Measurements from ENCODE around the gene KLRG1. TPM values are rescaled to one million over a fixed set of nuclear protein-coding genes. Genes with fewer than 3 reads are reported as not detected.

The KLRG1 gene
- total RNA-seq, 1 donor from 2014 or later = 0.17 TPM

DNA sequence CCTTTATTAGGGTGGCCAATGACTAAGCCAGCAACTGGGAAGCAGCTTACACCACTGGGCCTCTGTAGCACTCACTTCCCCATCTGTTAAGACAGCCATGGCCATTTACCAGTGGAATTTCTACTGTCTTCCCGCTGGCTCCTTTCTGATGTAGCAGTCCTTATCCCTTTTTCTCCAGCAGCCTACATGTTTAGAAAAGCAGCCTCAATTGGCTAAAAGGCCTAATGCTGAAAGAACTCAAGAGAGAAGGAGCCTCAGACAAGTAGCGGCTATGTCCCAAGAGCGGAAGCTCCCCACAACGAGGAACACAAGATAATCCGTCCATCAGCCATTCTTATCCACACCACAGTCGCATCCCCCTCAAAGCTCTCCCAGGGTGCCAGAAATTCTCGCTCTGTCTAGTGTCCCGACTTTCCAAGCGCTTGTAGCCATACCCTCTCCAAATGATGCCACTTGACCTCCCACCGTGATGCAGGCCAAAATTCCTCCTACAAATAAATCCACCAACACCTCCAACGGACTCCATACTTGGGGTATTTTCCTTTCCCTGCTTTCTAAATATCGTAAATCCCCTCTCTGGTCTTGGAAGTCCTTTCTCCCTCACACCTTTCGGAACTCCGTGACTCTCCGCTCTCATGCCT, 40.5 kb upstream of the KLRG1 start:
- TF ChIP-seq, protein P1, sequence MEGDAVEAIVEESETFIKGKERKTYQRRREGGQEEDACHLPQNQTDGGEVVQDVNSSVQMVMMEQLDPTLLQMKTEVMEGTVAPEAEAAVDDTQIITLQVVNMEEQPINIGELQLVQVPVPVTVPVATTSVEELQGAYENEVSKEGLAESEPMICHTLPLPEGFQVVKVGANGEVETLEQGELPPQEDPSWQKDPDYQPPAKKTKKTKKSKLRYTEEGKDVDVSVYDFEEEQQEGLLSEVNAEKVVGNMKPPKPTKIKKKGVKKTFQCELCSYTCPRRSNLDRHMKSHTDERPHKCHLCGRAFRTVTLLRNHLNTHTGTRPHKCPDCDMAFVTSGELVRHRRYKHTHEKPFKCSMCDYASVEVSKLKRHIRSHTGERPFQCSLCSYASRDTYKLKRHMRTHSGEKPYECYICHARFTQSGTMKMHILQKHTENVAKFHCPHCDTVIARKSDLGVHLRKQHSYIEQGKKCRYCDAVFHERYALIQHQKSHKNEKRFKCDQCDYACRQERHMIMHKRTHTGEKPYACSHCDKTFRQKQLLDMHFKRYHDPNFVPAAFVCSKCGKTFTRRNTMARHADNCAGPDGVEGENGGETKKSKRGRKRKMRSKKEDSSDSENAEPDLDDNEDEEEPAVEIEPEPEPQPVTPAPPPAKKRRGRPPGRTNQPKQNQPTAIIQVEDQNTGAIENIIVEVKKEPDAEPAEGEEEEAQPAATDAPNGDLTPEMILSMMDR (IDR thresholded peaks at IDR 0.05) = no peak
- Mint-ChIP-seq H3K9me3 (ENCODE audit: low read depth) (no peaks in the 10 kb centered on the region), H3K27ac (ENCODE audit: unreplicated experiment) (peak overlapping the region; percentile 98), H3K4me1 (ENCODE audit: low read depth) (peaks cover 30% of the 10 kb centered on the region), H3K36me3 (ENCODE audit: low read depth) (peaks cover 6% of the 10 kb centered on the region), H3K4me3 (ENCODE audit: unreplicated experiment) (peak overlapping the region; percentile 99), H3K27me3 (ENCODE audit: low read depth) (no peaks in the 10 kb centered on the region)
- DNase-seq (ENCODE audit: low spot score) = no peak

DNA sequence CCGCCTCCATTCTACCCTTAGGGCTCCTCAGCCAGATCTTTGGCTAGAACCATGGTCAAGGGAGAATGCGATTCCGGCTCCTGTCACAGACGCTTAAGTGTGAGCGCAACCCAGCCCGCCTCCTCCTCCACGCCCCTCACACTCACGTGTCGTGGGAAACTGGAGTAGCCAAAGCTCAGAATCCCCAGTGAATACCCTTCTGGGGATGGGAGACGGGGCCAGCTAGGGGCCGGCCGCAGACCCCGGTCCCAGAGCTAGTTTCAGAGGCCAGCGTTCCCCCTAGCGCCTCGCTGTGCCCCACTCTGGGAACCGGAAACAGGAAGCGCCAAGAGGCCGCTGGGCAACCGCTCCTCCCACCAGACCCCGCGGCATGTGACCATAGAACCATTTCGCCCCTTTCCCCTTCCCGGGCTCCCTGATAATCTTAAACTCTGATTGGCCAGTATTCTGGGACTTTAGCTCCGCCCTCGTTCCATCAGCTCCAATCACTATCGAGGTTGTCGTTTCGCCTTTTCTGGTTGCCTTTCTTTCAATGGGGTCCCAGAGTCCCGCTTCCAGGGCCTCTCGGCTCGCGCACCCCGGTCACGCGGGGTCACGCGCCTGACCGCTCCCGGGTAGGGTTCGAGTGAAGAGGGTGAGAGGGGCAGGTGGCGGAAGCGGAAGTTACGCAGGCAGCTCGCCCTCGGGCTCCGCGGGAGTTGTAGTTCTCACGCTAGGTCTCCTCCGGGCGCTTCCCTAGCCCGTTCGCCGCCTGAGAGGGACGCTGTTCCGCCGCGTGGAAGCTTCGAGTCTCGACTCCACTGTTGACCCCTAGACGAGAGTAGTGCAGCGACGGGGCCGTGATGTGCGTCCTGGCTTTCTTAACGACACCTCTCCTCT, 39.8 kb upstream of the KLRG1 start, which contains the start of gene M6PR:
Gene M6PR, minus strand, starts transcription at position 304 of the 879 bp plus-strand sequence. CDS start 3,241 bp downstream, outside the sequence.
- TF ChIP-seq, protein P1 (IDR thresholded peaks at IDR 0.05) = peak; percentile 76
- Mint-ChIP-seq H3K9me3 (ENCODE audit: low read depth) (no peaks in the 10 kb centered on the region), H3K27ac (ENCODE audit: unreplicated experiment) (peak within 1 kb of the TSS; percentile 98), H3K27me3 (ENCODE audit: low read depth) (no peaks in the 10 kb centered on the region), H3K4me1 (ENCODE audit: low read depth) (peaks cover 30% of the 10 kb centered on the region), H3K4me3 (ENCODE audit: unreplicated experiment) (peak within 1 kb of the TSS; percentile 99), H3K36me3 (ENCODE audit: low read depth) (peaks cover 6% of the 10 kb centered on the region)
- DNase-seq (ENCODE audit: low spot score) = peak; percentile 96

DNA sequence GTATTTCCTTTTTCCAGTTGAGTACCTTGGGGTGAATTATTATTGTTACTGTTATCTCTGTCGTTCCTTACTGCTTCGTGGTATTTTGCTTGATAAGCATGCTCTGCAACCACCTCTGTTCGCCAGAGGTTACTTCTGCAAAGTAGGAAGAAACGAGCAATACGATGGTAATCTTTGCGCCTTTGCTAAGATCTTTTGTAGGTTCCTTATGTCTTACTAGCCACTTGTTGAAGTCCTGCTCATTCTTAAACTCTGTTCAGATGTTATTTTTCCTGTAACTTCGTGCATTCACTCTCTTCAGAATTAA, 39.2 kb upstream of the KLRG1 start:
- H3K27me3 Mint-ChIP-seq (ENCODE audit: low read depth) = no peaks in the 10 kb centered on the region
- TF ChIP-seq, protein P1 (IDR thresholded peaks at IDR 0.05) = peak; percentile 40
- H3K36me3 Mint-ChIP-seq (ENCODE audit: low read depth) = peaks cover 2% of the 10 kb centered on the region
- no peak for DNase-seq (ENCODE audit: low spot score)
- no peaks in the 10 kb centered on the region for H3K9me3 Mint-ChIP-seq (ENCODE audit: low read depth)
- H3K27ac Mint-ChIP-seq (ENCODE audit: unreplicated experiment) = peak overlapping the region; percentile 98
- peak overlapping the region; percentile 99 for H3K4me3 Mint-ChIP-seq (ENCODE audit: unreplicated experiment)
- H3K4me1 Mint-ChIP-seq (ENCODE audit: low read depth) = peaks cover 30% of the 10 kb centered on the region

DNA sequence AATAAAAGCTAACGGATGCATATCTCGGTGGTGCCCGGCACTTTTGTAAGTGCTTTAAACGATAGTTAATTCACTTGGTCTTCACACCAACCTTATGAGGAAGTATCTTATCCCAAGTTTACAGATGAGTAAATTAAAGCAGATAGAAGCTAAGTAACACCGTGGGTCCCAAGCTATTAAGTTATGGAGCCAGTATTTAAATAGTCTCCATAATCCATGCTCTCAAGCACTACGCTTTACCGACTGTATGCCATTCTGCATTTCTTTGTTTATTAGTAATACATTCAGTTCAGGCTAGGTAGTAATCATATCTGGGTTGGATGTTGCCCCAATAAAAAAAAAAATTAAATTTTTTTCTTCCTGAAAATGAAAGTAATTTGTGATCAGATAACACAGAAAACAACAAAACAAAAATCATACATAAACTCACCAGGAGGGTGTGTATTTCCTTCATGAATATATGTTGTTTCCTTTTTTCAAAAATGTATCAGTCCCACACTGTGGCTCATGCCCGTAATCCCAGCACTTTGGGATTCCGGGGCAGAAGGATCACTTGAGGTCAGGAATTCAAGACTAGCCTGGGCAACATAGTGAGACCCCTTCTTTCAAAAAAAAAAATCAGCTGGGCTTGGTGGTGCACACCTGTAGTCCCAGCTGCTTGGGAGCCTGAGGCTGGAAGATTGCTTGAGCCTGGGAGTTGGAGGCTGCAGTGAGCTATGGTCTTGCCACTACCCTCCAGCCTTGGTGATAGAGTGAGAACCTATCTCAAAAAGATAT, 38.5 kb upstream of the KLRG1 start:
- H3K27me3 Mint-ChIP-seq (ENCODE audit: low read depth) = no peaks in the 10 kb centered on the region
- TF ChIP-seq, protein P1 (IDR thresholded peaks at IDR 0.05) = peak; percentile 21
- H3K36me3 Mint-ChIP-seq (ENCODE audit: low read depth) = no peaks in the 10 kb centered on the region
- peak overlapping the region; percentile 98 for H3K27ac Mint-ChIP-seq (ENCODE audit: unreplicated experiment)
- peaks cover 30% of the 10 kb centered on the region for H3K4me1 Mint-ChIP-seq (ENCODE audit: low read depth)
- no peaks in the 10 kb centered on the region for H3K9me3 Mint-ChIP-seq (ENCODE audit: low read depth)
- peak overlapping the region; percentile 99 for H3K4me3 Mint-ChIP-seq (ENCODE audit: unreplicated experiment)
- no peak for DNase-seq (ENCODE audit: low spot score)

DNA sequence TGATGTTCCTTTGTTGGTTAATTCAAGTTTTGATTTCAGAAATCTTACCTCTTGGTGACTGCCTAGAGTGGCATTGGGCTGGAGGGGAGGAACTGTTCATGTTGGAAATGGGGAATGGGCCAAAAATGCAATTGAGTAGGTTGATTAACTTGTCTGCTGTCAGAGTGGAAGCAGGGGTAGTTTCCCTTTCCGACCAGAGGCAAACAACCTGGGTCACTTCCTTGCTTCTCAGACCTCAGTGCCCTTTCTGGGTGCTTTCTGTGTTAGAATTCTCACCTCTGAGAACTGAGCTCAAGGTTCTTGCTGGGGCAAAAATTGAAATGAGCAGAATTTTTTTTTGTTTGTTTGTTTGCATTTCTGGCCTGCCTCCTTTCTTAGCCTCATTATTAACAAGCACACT, 37.6 kb upstream of the KLRG1 start:
- Mint-ChIP-seq H3K4me1 (ENCODE audit: low read depth) (peaks cover 26% of the 10 kb centered on the region), H3K4me3 (ENCODE audit: unreplicated experiment) (no peak overlapping the region), H3K9me3 (ENCODE audit: low read depth) (no peaks in the 10 kb centered on the region), H3K27ac (ENCODE audit: unreplicated experiment) (no peak overlapping the region), H3K36me3 (ENCODE audit: low read depth) (no peaks in the 10 kb centered on the region), H3K27me3 (ENCODE audit: low read depth) (no peaks in the 10 kb centered on the region)
- TF ChIP-seq, protein P1 (IDR thresholded peaks at IDR 0.05) = no peak
- DNase-seq (ENCODE audit: low spot score) = no peak

All from chondrocyte (in vitro differentiated cells).